HG02938 (cell line): ENCODE results near the gene KLC1.

Experiments used
- ATAC-seq: cut with Tn5 transposase; IDR thresholded peaks from one replicate; pipeline ENCODE4 v1.9.1; 2021; ENCODE audit warnings: mild to moderate bottlenecking, moderate library complexity; ENCODE audit not compliant: unreplicated experiment

KLC1 gene

GRCh38 chr14:103656756-103657133 is 27.7 kb downstream of the KLC1 start:
- no peak for ATAC-seq

- ATAC-seq: no peak
Observed at GRCh38 chr14:103657471-103657870, 28.5 kb downstream of the KLC1 start.

GRCh38 chr14:103659631-103660030 is 30.6 kb downstream of the KLC1 start:
- no peak for ATAC-seq

GRCh38 chr14:103662029-103662428 is 33.0 kb downstream of the KLC1 start:
- no peak for ATAC-seq

- no peak for ATAC-seq
Observed at GRCh38 chr14:103662591-103662990, 33.6 kb downstream of the KLC1 start.

GRCh38 chr14:103663506-103663905 is 34.5 kb downstream of the KLC1 start:
- ATAC-seq: no peak

- ATAC-seq: no peak
Observed at GRCh38 chr14:103667671-103668070, 38.7 kb downstream of the KLC1 start.

- no peak for ATAC-seq
Observed at GRCh38 chr14:103668117-103668516, 39.1 kb downstream of the KLC1 start.

- no peak for ATAC-seq
Observed at GRCh38 chr14:103669370-103669769, 40.4 kb downstream of the KLC1 start.

- ATAC-seq: no peak
Observed at GRCh38 chr14:103671911-103672310, 42.9 kb downstream of the KLC1 start.

- ATAC-seq: no peak
Observed at GRCh38 chr14:103675957-103676356, 46.9 kb downstream of the KLC1 start.

GRCh38 chr14:103676881-103677675 is 48.1 kb downstream of the KLC1 start:
- ATAC-seq: no peak

- ATAC-seq: no peak
Observed at GRCh38 chr14:103679351-103679750, 50.3 kb downstream of the KLC1 start.

GRCh38 chr14:103680491-103681231 is 51.6 kb downstream of the KLC1 start:
- ATAC-seq: no peak

- no peak for ATAC-seq
Observed at GRCh38 chr14:103683139-103683538, 54.1 kb downstream of the KLC1 start.

GRCh38 chr14:103684471-103684870 is 55.5 kb downstream of the KLC1 start:
- ATAC-seq: no peak

- ATAC-seq: no peak
Observed at GRCh38 chr14:103684871-103685270, 55.9 kb downstream of the KLC1 start.

- ATAC-seq: no peak
Observed at GRCh38 chr14:103685276-103686211, 56.5 kb downstream of the KLC1 start.

- no peak for ATAC-seq
Observed at GRCh38 chr14:103686831-103687485, 57.9 kb downstream of the KLC1 start.

GRCh38 chr14:103687712-103688111 is 58.7 kb downstream of the KLC1 start:
- ATAC-seq: no peak

- no peak for ATAC-seq
Observed at GRCh38 chr14:103688441-103688840, 59.4 kb downstream of the KLC1 start.
